Measurements from ENCODE around the gene ADAMTS12. TPM values are rescaled to one million over a fixed set of nuclear protein-coding genes. Genes with fewer than 3 reads are reported as not detected.

Gene ADAMTS12
- total and polyA plus RNA-seq, 10 of the 15 experiments (the other 5 are each of a cell fraction or from before 2014, with no cell fraction given) = 0.11 to 35.8 (median 20.7) TPM

DNA sequence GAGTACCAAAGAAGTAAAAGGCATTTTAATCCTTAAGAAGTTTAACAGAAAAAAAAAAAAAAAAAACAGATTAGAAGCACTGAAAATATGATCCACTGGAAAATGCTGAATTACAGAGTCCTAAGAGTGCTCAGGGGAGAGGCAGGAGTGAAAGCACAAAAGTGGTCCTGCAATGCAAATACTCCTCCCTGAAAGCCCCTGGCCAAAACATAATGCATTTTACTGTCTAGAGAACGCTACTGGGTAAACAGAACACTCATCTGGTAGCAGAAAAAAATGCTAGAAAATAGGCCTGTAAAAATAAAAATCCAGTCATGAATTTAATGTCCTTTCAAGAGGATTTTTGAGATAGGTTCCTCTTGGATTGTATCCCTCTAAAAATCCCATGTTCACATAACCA, 81.9 kb downstream of the ADAMTS12 start:
- ATAC-seq (no peak), FAIRE-seq (no peak), DNase-seq (ENCODE audit: low read depth, low spot score) (no peak)
- CTCF ChIA-PET = no interaction called here
- POLR2A ChIA-PET = no interaction called here
- H3K9me3 ChIP-seq (replicated peaks; ENCODE audit: control insufficient read depth, insufficient read depth, low read length) = no peaks in the 10 kb centered on the region; the same call in 2 of the 3 replicates
- no peaks in the 10 kb centered on the region for H3K36me3 ChIP-seq (ENCODE audit: control insufficient read depth in 2 of 2, insufficient read depth in 2 of 2, low read length in 1 of 2)
- SMC1A ChIA-PET (ENCODE audit: uncharacterized antibody, unreplicated experiment) = no interaction called here
- H3K27ac ChIP-seq (ENCODE audit: control insufficient read depth, insufficient read depth) = no peak overlapping the region
- in situ Hi-C loops (cut with MboI) (no loop called here), intact Hi-C loops (cut with micrococcal nuclease; ENCODE audit: unreplicated experiment) (no loop called here)
- RAD21 ChIA-PET (ENCODE audit: unreplicated experiment) = no interaction called here
- H3K9ac ChIP-seq (ENCODE audit: control insufficient read depth, insufficient read depth, low read length) = no peak overlapping the region
- 93% methylated on average over 1 of the region's 1 CpG for WGBS (ENCODE audit: insufficient coverage, insufficient replicate concordance, low lambda C conversion rate, missing lambda C conversion rate)
- no TSS peak for BruUV-seq (replicated peaks)
- TF ChIP-seq ZSCAN29 (IDR thresholded peaks at IDR 0.05) (no peak), TAF1 (IDR thresholded peaks at IDR 0.05; ENCODE audit: borderline replicate concordance, low read depth, low read length) (no peak), ZNF24 (IDR thresholded peaks at IDR 0.05) (no peak), ZNF384 (IDR thresholded peaks at IDR 0.05; ENCODE audit: borderline replicate concordance, low read depth, low read length) (no peak), ATF7 (IDR thresholded peaks at IDR 0.05; ENCODE audit: low read depth) (no peak), KDM1A (IDR thresholded peaks at IDR 0.05; ENCODE audit: borderline replicate concordance) (no peak), ZZZ3 (IDR thresholded peaks at IDR 0.05; ENCODE audit: control insufficient read depth, insufficient read length, low read depth) (no peak), NRF1 (conservative IDR thresholded peaks at IDR 0.05; ENCODE audit: low read depth, low read length) (no peak), GATAD2B (conservative IDR thresholded peaks at IDR 0.05; ENCODE audit: low read depth) (no peak), CREB1 (IDR thresholded peaks at IDR 0.05; ENCODE audit: low read depth) (no peak), TCF12 (IDR thresholded peaks at IDR 0.05; ENCODE audit: low read depth, low read length) (no peak)
- TF ChIP-seq, protein P1, sequence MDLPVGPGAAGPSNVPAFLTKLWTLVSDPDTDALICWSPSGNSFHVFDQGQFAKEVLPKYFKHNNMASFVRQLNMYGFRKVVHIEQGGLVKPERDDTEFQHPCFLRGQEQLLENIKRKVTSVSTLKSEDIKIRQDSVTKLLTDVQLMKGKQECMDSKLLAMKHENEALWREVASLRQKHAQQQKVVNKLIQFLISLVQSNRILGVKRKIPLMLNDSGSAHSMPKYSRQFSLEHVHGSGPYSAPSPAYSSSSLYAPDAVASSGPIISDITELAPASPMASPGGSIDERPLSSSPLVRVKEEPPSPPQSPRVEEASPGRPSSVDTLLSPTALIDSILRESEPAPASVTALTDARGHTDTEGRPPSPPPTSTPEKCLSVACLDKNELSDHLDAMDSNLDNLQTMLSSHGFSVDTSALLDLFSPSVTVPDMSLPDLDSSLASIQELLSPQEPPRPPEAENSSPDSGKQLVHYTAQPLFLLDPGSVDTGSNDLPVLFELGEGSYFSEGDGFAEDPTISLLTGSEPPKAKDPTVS (IDR thresholded peaks at IDR 0.05; ENCODE audit: low read depth, low read length) = no peak
- TF ChIP-seq, protein P2, sequence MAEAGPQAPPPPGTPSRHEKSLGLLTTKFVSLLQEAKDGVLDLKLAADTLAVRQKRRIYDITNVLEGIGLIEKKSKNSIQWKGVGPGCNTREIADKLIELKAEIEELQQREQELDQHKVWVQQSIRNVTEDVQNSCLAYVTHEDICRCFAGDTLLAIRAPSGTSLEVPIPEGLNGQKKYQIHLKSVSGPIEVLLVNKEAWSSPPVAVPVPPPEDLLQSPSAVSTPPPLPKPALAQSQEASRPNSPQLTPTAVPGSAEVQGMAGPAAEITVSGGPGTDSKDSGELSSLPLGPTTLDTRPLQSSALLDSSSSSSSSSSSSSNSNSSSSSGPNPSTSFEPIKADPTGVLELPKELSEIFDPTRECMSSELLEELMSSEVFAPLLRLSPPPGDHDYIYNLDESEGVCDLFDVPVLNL (IDR thresholded peaks at IDR 0.05; ENCODE audit: low read depth, low read length) = no peak
- no peaks in the 10 kb centered on the region for H3K79me2 ChIP-seq (ENCODE audit: control insufficient read depth, insufficient read depth, low read length)
- no peaks in the 10 kb centered on the region; the same call in 1 of the 2 replicates for H3K4me1 ChIP-seq (ENCODE audit: control insufficient read depth, insufficient read depth, low read length)
- no peak overlapping the region for H3K4me2 ChIP-seq (ENCODE audit: control insufficient read depth, insufficient read depth)
- no peaks in the 10 kb centered on the region for H4K20me1 ChIP-seq (ENCODE audit: control insufficient read depth, insufficient read depth)
- no peaks in the 10 kb centered on the region for H3K27me3 ChIP-seq (replicated peaks in 1 of 2; ENCODE audit: control insufficient read depth in 2 of 2, insufficient read depth in 2 of 2, low read length in 1 of 2)
- H3K4me3 ChIP-seq = no peak overlapping the region
- H2AFZ ChIP-seq (ENCODE audit: control insufficient read depth, low read depth, low read length) = no peak overlapping the region
